Sigmoid colon (tissue), 4 donors: Measurements from ENCODE around the gene NAE1.

Source experiments
- EP300 ChIP-seq, 4 donors: sonication (generic); formaldehyde crosslinking; IDR thresholded peaks; one replicate each; pipeline ENCODE4 v1.6.1; 2017; ENCODE audit warnings: antibody characterized with exemption in 4 of 4
- TF ChIP-seq, protein P1 (sequence below), 4 experiments: fragments of 450-650 bp in 3 of 4; fragments of 200-600 bp in 1 of 4; IDR thresholded peaks; one replicate each; pipeline ENCODE4 v1.5.1; 2016 to 2019; ENCODE audit warnings: antibody characterized with exemption in 4 of 4, mild to moderate bottlenecking in 3 of 4, moderate library complexity in 2 of 4

DNA sequence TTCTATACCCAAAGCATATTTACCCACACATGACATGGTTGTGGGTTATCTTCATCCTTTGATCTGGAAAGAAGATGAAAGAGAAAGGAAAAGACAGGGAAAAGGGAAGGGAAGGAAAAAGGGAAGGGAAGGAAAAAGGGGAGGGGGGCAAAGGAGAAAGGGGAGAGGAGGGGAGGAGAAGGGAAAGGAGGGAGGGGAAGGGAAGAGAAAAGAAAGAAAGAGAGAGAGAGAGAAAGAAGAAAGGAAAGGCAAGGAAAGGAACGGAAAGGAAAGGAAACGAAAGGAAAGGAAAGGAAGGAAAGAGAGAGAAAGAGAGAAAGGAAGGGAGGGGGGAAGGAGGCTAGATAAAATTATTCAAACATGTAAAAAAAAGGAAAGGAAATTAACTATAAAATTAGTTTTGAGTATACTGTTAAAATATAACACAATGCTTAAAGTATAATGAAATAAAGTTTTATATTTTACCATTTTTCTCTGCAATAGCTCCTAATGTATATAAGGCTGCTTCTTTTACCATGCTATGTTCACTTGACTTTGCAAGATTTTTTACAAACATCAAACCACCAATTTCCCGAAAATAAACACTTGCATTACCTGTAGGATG is 40.5 kb downstream of the NAE1 start:
- TF ChIP-seq, protein P1, sequence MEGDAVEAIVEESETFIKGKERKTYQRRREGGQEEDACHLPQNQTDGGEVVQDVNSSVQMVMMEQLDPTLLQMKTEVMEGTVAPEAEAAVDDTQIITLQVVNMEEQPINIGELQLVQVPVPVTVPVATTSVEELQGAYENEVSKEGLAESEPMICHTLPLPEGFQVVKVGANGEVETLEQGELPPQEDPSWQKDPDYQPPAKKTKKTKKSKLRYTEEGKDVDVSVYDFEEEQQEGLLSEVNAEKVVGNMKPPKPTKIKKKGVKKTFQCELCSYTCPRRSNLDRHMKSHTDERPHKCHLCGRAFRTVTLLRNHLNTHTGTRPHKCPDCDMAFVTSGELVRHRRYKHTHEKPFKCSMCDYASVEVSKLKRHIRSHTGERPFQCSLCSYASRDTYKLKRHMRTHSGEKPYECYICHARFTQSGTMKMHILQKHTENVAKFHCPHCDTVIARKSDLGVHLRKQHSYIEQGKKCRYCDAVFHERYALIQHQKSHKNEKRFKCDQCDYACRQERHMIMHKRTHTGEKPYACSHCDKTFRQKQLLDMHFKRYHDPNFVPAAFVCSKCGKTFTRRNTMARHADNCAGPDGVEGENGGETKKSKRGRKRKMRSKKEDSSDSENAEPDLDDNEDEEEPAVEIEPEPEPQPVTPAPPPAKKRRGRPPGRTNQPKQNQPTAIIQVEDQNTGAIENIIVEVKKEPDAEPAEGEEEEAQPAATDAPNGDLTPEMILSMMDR (IDR thresholded peaks at IDR 0.05): no peak
- no peak for TF ChIP-seq EP300 (IDR thresholded peaks at IDR 0.05)
